ENCODE results near the gene MYO5A. TPM values are rescaled to one million over a fixed set of nuclear protein-coding genes. Genes with fewer than 3 reads are reported as not detected.

MYO5A gene
- total RNA-seq, 1 experiment from 2014 or later = 17.6 TPM

GRCh38 chr15:52492132-52492531, 36.5 kb downstream of the MYO5A start:
- H3K9ac ChIP-seq (ENCODE audit: low read length) = no peak overlapping the region
- H3K27me3 ChIP-seq (ENCODE audit: insufficient read depth, low read length) = no peaks in the 10 kb centered on the region
- H3K4me3 ChIP-seq (replicated peaks in 1 of 2; ENCODE audit: low read depth in 1 of 2, low read length in 2 of 2) = no peak overlapping the region
- H3K9me3 ChIP-seq (ENCODE audit: control insufficient read depth in 1 of 2, insufficient read depth in 1 of 2, low read depth in 1 of 2, low read length in 2 of 2) = no peaks in the 10 kb centered on the region
- peaks cover 0 to 21% of the 10 kb centered on the region in 2 experiments; a peak in 3 of 4 replicates for H3K4me1 ChIP-seq (ENCODE audit: control insufficient read depth in 1 of 2, insufficient read depth in 2 of 2, low read length in 2 of 2)
- POLR2A ChIA-PET = no interaction called here
- H3K79me2 ChIP-seq (ENCODE audit: insufficient read depth, low read length) = no peaks in the 10 kb centered on the region
- H3K27ac ChIP-seq (ENCODE audit: low read depth, low read length) = no peak overlapping the region
- CTCF ChIA-PET = no interaction called here
- no TSS peak for BruUV-seq (replicated peaks)
- intact Hi-C loops (cut with micrococcal nuclease) = no loop called here
- no peaks in the 10 kb centered on the region for H3K36me3 ChIP-seq (ENCODE audit: control insufficient read depth in 1 of 2, insufficient read depth in 2 of 2, low read length in 2 of 2)
- H4K20me1 ChIP-seq (ENCODE audit: insufficient read depth) = peaks cover 6% of the 10 kb centered on the region; the same call in 1 of the 2 replicates
- no peak overlapping the region for H3K4me2 ChIP-seq (ENCODE audit: low read length)
- RAD21 ChIA-PET (ENCODE audit: low non-redundant PET in 1 of 2, low total read pairs in 2 of 2, uncharacterized antibody in 2 of 2, unreplicated experiment in 2 of 2) = no interaction called here
- DNase-seq (ENCODE audit: low read depth, low spot score) = no peak
- H3K9me2 ChIP-seq (ENCODE audit: insufficient read depth) = no peaks in the 10 kb centered on the region
- no peak for ATAC-seq
- TF ChIP-seq CBX3 (IDR thresholded peaks at IDR 0.05; ENCODE audit: low read depth) = no peak
- no peak for TF ChIP-seq YY1 (IDR thresholded peaks at IDR 0.05; ENCODE audit: extremely low read depth, insufficient replicate concordance, low read depth, low read length)
- TF ChIP-seq REST (IDR thresholded peaks at IDR 0.05; ENCODE audit: low read depth) = no peak
- no peak for TF ChIP-seq ATF3 (IDR thresholded peaks at IDR 0.05)
- TF ChIP-seq SIN3A (IDR thresholded peaks at IDR 0.05; ENCODE audit: low read depth) = no peak
- TF ChIP-seq EZH2 (IDR thresholded peaks at IDR 0.05) = no peak
- TF ChIP-seq JUND (IDR thresholded peaks at IDR 0.05) = no peak
- TF ChIP-seq RAD21 (IDR thresholded peaks at IDR 0.05; ENCODE audit: low read depth) = no peak
- no peak for TF ChIP-seq EZH2phosphoT487 (IDR thresholded peaks at IDR 0.05; ENCODE audit: borderline replicate concordance)
- no peak for TF ChIP-seq FOSL1 (IDR thresholded peaks at IDR 0.05; ENCODE audit: low read depth)
- no peak for TF ChIP-seq ZBTB33 (IDR thresholded peaks at IDR 0.05; ENCODE audit: extremely low read depth, insufficient replicate concordance, low read length)
- TF ChIP-seq ZFX (IDR thresholded peaks at IDR 0.05) = no peak
- TF ChIP-seq, protein P1, sequence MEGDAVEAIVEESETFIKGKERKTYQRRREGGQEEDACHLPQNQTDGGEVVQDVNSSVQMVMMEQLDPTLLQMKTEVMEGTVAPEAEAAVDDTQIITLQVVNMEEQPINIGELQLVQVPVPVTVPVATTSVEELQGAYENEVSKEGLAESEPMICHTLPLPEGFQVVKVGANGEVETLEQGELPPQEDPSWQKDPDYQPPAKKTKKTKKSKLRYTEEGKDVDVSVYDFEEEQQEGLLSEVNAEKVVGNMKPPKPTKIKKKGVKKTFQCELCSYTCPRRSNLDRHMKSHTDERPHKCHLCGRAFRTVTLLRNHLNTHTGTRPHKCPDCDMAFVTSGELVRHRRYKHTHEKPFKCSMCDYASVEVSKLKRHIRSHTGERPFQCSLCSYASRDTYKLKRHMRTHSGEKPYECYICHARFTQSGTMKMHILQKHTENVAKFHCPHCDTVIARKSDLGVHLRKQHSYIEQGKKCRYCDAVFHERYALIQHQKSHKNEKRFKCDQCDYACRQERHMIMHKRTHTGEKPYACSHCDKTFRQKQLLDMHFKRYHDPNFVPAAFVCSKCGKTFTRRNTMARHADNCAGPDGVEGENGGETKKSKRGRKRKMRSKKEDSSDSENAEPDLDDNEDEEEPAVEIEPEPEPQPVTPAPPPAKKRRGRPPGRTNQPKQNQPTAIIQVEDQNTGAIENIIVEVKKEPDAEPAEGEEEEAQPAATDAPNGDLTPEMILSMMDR (IDR thresholded peaks at IDR 0.05 in 2 of 3, conservative IDR thresholded peaks at IDR 0.05 in 1 of 3; ENCODE audit: borderline replicate concordance in 1 of 3, insufficient read depth in 1 of 3, low read depth in 2 of 3, low read length in 2 of 3) = no peak
- no peak for TF ChIP-seq POLR2AphosphoS5 (IDR thresholded peaks at IDR 0.05; ENCODE audit: low read depth, low read length)
- no peak for TF ChIP-seq ZNF274 (IDR thresholded peaks at IDR 0.05; ENCODE audit: low read depth, low read length)
- no peak overlapping the region for H2AFZ ChIP-seq (ENCODE audit: low read depth, low read length, poor library complexity, severe bottlenecking)

Data from HCT116 (cell line).